ENCODE measurements around the gene UBA3. TPM values are rescaled to one million over a fixed set of nuclear protein-coding genes. Genes with fewer than 3 reads are reported as not detected.

UBA3 gene
- total RNA-seq, 2 donors from 2014 or later, result 74.6 to 76.6 TPM

- Histone ChIP-seq H3K27ac (ENCODE audit: low read depth, low read length) (no peak overlapping the region), H3K9me3 (ENCODE audit: control insufficient read depth, low read length) (peaks cover 11% of the 10 kb centered on the region), H3K4me3 (ENCODE audit: low read length) (no peak overlapping the region), H3K4me1 (ENCODE audit: control insufficient read depth, insufficient read depth, low read length) (no peaks in the 10 kb centered on the region), H3K9ac (ENCODE audit: extremely low read depth, low read length, poor library complexity, severe bottlenecking) (no peak overlapping the region), H3K36me3 (ENCODE audit: control insufficient read depth, insufficient read depth, low read length) (peaks cover 56% of the 10 kb centered on the region), H3K27me3 (ENCODE audit: control insufficient read depth, insufficient read depth, low read length, poor library complexity, severe bottlenecking) (no peaks in the 10 kb centered on the region)
- Mint-ChIP-seq H3K36me3 (ENCODE audit: low read depth) (peaks cover 34% of the 10 kb centered on the region), H3K4me3 (no peak overlapping the region), H3K27ac (no peak overlapping the region), H3K9me3 (no peaks in the 10 kb centered on the region), H3K4me1 (no peaks in the 10 kb centered on the region), H3K27me3 (ENCODE audit: insufficient read depth) (no peaks in the 10 kb centered on the region)
- 94 to 100% methylated on average over 2 to 4 of the region's 6 CpGs for WGBS, 2 experiments (ENCODE audit: insufficient coverage in 1 of 2, insufficient read length in 1 of 2)
- TF ChIP-seq, protein P1, sequence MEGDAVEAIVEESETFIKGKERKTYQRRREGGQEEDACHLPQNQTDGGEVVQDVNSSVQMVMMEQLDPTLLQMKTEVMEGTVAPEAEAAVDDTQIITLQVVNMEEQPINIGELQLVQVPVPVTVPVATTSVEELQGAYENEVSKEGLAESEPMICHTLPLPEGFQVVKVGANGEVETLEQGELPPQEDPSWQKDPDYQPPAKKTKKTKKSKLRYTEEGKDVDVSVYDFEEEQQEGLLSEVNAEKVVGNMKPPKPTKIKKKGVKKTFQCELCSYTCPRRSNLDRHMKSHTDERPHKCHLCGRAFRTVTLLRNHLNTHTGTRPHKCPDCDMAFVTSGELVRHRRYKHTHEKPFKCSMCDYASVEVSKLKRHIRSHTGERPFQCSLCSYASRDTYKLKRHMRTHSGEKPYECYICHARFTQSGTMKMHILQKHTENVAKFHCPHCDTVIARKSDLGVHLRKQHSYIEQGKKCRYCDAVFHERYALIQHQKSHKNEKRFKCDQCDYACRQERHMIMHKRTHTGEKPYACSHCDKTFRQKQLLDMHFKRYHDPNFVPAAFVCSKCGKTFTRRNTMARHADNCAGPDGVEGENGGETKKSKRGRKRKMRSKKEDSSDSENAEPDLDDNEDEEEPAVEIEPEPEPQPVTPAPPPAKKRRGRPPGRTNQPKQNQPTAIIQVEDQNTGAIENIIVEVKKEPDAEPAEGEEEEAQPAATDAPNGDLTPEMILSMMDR (conservative IDR thresholded peaks at IDR 0.05), result no peak
- no peak for DNase-seq
These were observed 14.7 kb downstream of the UBA3 start for GRCh38 chr3:69065318-69065964.

DNA sequence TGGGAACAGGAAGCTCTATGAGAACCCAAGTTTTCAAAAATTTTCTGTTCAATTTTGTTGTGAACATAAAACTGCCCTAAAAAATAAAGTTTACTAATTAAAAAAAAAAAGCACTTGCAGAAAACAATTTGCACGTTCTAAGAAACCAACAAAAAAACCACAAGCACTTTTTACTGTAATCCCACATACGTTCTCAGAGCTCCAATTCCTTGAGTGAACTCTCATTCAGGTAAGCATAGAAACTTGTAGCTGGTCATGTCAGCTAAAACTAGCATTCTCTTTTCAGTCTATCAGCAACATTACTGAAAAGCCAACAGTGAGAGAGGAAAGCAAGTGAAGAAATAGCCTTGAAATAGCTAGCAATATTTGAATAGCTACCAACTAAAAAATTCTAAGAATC is 16.5 kb downstream of the UBA3 start:
- no peak for DNase-seq
- H3K9me3 Mint-ChIP-seq, result no peaks in the 10 kb centered on the region
- H3K4me1 Mint-ChIP-seq, result no peaks in the 10 kb centered on the region
- peak overlapping the region; percentile 13 for H3K27ac Mint-ChIP-seq
- H3K4me3 Mint-ChIP-seq, result no peak overlapping the region
- H3K27me3 ChIP-seq (ENCODE audit: control insufficient read depth, insufficient read depth, low read length, poor library complexity, severe bottlenecking), result no peaks in the 10 kb centered on the region
- H3K4me3 ChIP-seq (ENCODE audit: low read length), result no peak overlapping the region
- peaks cover 46% of the 10 kb centered on the region for H3K36me3 Mint-ChIP-seq (ENCODE audit: low read depth)
- peaks cover 11% of the 10 kb centered on the region for H3K9me3 ChIP-seq (ENCODE audit: control insufficient read depth, low read length)
- no peak overlapping the region for H3K9ac ChIP-seq (ENCODE audit: extremely low read depth, low read length, poor library complexity, severe bottlenecking)
- peaks cover 66% of the 10 kb centered on the region for H3K36me3 ChIP-seq (ENCODE audit: control insufficient read depth, insufficient read depth, low read length)
- TF ChIP-seq, protein P1 (conservative IDR thresholded peaks at IDR 0.05), result no peak
- no peaks in the 10 kb centered on the region for H3K4me1 ChIP-seq (ENCODE audit: control insufficient read depth, insufficient read depth, low read length)
- 98% methylated on average over 2 of the region's 2 CpGs; no CpG with 5 or more reads in 1 of the 2 experiments for WGBS, 2 experiments (ENCODE audit: insufficient coverage in 1 of 2, insufficient read length in 1 of 2)
- no peak overlapping the region for H3K27ac ChIP-seq (ENCODE audit: low read depth, low read length)
- no peaks in the 10 kb centered on the region for H3K27me3 Mint-ChIP-seq (ENCODE audit: insufficient read depth)

DNA sequence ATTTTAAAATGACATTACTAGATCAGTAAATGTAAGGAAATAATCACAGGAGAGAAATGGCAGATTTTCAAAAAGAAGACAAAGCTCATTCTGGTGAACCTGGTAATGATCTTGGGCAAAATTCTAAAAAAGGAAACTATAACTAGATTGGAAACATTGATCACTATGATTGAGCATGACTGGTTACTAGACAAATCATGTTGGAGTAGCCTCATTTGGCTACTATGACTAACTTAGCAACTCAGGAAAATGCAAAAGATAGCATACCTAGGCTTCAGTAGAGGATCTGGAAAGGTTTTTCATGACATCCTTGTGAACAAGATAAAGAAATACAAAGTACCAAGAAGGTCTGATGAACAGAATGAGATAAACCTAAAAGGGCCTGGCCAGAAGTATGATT is 20.5 kb downstream of the UBA3 start:
- H3K4me3 ChIP-seq (ENCODE audit: low read length), result no peak overlapping the region
- no peaks in the 10 kb centered on the region for H3K4me1 ChIP-seq (ENCODE audit: control insufficient read depth, insufficient read depth, low read length)
- Mint-ChIP-seq H3K4me1 (no peaks in the 10 kb centered on the region), H3K36me3 (ENCODE audit: low read depth) (peaks cover 73% of the 10 kb centered on the region), H3K4me3 (no peak overlapping the region), H3K27ac (no peak overlapping the region), H3K9me3 (no peaks in the 10 kb centered on the region), H3K27me3 (ENCODE audit: insufficient read depth) (no peaks in the 10 kb centered on the region)
- H3K27me3 ChIP-seq (ENCODE audit: control insufficient read depth, insufficient read depth, low read length, poor library complexity, severe bottlenecking), result no peaks in the 10 kb centered on the region
- peaks cover 11% of the 10 kb centered on the region for H3K9me3 ChIP-seq (ENCODE audit: control insufficient read depth, low read length)
- H3K36me3 ChIP-seq (ENCODE audit: control insufficient read depth, insufficient read depth, low read length), result peaks cover 95% of the 10 kb centered on the region
- no peak for DNase-seq
- TF ChIP-seq, protein P1 (conservative IDR thresholded peaks at IDR 0.05), result no peak
- no peak overlapping the region for H3K9ac ChIP-seq (ENCODE audit: extremely low read depth, low read length, poor library complexity, severe bottlenecking)
- no peak overlapping the region for H3K27ac ChIP-seq (ENCODE audit: low read depth, low read length)

Measured in endodermal cell (in vitro differentiated cells).